ENCODE measurements around the gene CYP1B1. TPM values are rescaled to one million over a fixed set of nuclear protein-coding genes. Genes with fewer than 3 reads are reported as not detected.

CYP1B1 gene
- total and polyA plus RNA-seq, 2 of the 13 experiments (the other 11 are each of a cell fraction or from before 2014, with no cell fraction given): not detected

DNA sequence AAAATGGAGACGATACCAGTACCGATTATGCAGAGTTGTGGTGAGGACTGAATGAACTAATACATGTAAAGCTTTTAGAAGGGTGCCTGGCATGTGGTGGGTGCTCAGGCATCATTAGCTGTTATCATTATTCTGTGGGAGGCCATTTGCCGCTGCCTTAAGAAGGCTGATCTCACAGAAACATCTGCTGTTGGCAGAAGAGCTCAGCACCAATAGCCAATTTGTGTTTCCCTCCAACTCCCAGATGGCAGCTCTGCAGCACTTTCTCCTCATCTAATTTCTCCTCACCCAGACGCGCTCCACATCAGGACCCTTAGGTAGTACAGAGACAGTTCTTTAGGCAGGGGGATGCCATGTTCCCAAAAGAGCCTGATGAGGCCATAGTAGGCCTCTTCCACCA is 15.8 kb upstream of the CYP1B1 start:
- Histone ChIP-seq H3K4me2 (ENCODE audit: low read depth, low read length) (no peak overlapping the region), H2AFZ (ENCODE audit: low read length) (no peak overlapping the region), H4K20me1 (ENCODE audit: insufficient read depth, low read length) (no peaks in the 10 kb centered on the region), H3K27me3 (ENCODE audit: control insufficient read depth in 1 of 2, insufficient read depth in 2 of 2, low read length in 2 of 2) (peaks cover 0 to 16% of the 10 kb centered on the region in 2 experiments; a peak in 3 of 5 replicates), H3K4me1 (ENCODE audit: insufficient read depth, low read length) (0 out of 2 replicates have a peak, but pooled peaks cover 7% of the 10 kb centered on the region), H3K79me2 (ENCODE audit: insufficient read depth, low read length) (no peaks in the 10 kb centered on the region), H3K9me3 (ENCODE audit: low read length) (no peaks in the 10 kb centered on the region), H3K36me3 (replicated peaks in 1 of 2; ENCODE audit: control insufficient read depth in 1 of 2, insufficient read depth in 2 of 2, low read length in 2 of 2) (no peaks in the 10 kb centered on the region), H3K9ac (ENCODE audit: insufficient read depth, low read depth, low read length) (no peak overlapping the region), H3K4me3 (replicated peaks in 1 of 3; ENCODE audit: insufficient read depth in 1 of 3, low read depth in 2 of 3, low read length in 3 of 3) (no peak overlapping the region), H3K27ac (ENCODE audit: extremely low read length, insufficient read depth, low read length) (no peak overlapping the region)
- no peak for FAIRE-seq
- POLR2A ChIA-PET: no interaction called here
- WGBS (ENCODE audit: low lambda C conversion rate): 71% methylated on average over 5 of the region's 5 CpGs
- in situ Hi-C loops (cut with HindIII; ENCODE audit: extremely low pct_ligation_motif_present, low pct_unique_long_range_greater_than_20kb): no loop called here
- CTCF ChIA-PET (ENCODE audit: low intra/inter-chr PET ratio, low total read pairs): no interaction called here
- no peak for ATAC-seq
- TF ChIP-seq, protein P1, sequence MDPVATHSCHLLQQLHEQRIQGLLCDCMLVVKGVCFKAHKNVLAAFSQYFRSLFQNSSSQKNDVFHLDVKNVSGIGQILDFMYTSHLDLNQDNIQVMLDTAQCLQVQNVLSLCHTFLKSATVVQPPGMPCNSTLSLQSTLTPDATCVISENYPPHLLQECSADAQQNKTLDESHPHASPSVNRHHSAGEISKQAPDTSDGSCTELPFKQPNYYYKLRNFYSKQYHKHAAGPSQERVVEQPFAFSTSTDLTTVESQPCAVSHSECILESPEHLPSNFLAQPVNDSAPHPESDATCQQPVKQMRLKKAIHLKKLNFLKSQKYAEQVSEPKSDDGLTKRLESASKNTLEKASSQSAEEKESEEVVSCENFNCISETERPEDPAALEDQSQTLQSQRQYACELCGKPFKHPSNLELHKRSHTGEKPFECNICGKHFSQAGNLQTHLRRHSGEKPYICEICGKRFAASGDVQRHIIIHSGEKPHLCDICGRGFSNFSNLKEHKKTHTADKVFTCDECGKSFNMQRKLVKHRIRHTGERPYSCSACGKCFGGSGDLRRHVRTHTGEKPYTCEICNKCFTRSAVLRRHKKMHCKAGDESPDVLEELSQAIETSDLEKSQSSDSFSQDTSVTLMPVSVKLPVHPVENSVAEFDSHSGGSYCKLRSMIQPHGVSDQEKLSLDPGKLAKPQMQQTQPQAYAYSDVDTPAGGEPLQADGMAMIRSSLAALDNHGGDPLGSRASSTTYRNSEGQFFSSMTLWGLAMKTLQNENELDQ (CRISPR knock-in tag; IDR thresholded peaks at IDR 0.05; ENCODE audit: borderline replicate concordance): no peak
- TF ChIP-seq, protein P2, sequence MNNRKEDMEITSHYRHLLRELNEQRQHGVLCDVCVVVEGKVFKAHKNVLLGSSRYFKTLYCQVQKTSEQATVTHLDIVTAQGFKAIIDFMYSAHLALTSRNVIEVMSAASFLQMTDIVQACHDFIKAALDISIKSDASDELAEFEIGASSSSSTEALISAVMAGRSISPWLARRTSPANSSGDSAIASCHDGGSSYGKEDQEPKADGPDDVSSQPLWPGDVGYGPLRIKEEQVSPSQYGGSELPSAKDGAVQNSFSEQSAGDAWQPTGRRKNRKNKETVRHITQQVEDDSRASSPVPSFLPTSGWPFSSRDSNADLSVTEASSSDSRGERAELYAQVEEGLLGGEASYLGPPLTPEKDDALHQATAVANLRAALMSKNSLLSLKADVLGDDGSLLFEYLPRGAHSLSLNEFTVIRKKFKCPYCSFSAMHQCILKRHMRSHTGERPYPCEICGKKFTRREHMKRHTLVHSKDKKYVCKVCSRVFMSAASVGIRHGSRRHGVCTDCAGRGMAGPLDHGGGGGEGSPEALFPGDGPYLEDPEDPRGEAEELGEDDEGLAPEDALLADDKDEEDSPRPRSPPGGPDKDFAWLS (CRISPR knock-in tag; IDR thresholded peaks at IDR 0.05; ENCODE audit: borderline replicate concordance): no peak
- TF ChIP-seq KDM5B (CRISPR knock-in tag; IDR thresholded peaks at IDR 0.05; ENCODE audit: borderline replicate concordance): no peak
- no peak for TF ChIP-seq ZNF33A (CRISPR knock-in tag; IDR thresholded peaks at IDR 0.05; ENCODE audit: borderline replicate concordance)
- no peak for TF ChIP-seq PHF21A (CRISPR knock-in tag; IDR thresholded peaks at IDR 0.05)
- intact Hi-C loops (cut with micrococcal nuclease; ENCODE audit: unreplicated experiment): no loop called here
- no TSS peak for BruUV-seq (replicated peaks)
- no peak for DNase-seq (ENCODE audit: low spot score)
